Neural cell (in vitro differentiated cells): ENCODE data around the gene WDHD1.

Experiments
- POLR2AphosphoS5 ChIP-seq: IDR thresholded peaks from 2 replicates; pipeline ENCODE4 v1.6.1; 2012
- RAD21 ChIP-seq: fragments of 450-650 bp; conservative IDR thresholded peaks from 2 replicates; pipeline ENCODE4 v1.6.1; 2014; ENCODE audit warnings: antibody characterized with exemption, mild to moderate bottlenecking, moderate library complexity
- TAF1 ChIP-seq: IDR thresholded peaks from 2 replicates; pipeline ENCODE4 v1.6.1; 2012; ENCODE audit warnings: low read depth
- TF ChIP-seq, protein P1 (sequence below): fragments of 450-650 bp; IDR thresholded peaks from 2 replicates; pipeline ENCODE4 v1.5.1; 2014; ENCODE audit warnings: antibody characterized with exemption, mild to moderate bottlenecking, moderate library complexity; ENCODE audit not compliant: poor library complexity, severe bottlenecking
- TF ChIP-seq, protein P2 (sequence below): IDR thresholded peaks from 2 replicates; pipeline ENCODE4 v1.6.1; 2012; ENCODE audit warnings: borderline replicate concordance

DNA sequence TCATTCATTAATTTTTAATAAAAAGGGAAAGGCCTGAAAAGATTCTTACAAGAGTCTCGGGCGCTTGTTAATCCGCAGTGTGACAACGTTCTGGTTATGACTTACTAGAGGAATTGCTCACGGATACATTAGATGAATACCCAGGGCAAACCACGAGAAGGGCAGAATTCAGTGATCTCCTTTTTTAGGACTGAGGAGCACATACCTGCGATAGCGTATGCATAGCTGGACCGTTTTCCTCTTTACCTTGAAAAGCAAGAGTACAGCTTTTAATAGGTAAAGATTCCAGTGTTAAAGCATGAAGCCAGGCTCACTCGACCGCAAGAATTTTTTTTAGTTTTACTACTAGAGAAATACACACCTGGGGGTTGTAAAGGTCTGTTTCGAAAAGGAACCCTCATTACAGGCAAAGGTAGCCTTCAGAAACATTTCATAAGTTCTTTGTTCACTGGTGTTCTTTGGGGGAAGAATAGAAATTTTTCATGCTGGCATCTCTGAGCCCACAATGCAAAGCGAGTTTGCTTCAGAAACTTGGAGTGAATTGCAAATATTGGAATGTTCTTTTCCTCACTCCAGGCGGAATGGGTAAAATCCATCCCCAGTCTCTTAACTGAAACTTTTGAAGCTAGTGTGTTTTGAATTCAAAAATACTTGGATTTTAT lies 25.5 kb upstream of the WDHD1 start:
- TF ChIP-seq POLR2AphosphoS5 (no peak), RAD21 (no peak), TAF1 (no peak)
- TF ChIP-seq, protein P1, sequence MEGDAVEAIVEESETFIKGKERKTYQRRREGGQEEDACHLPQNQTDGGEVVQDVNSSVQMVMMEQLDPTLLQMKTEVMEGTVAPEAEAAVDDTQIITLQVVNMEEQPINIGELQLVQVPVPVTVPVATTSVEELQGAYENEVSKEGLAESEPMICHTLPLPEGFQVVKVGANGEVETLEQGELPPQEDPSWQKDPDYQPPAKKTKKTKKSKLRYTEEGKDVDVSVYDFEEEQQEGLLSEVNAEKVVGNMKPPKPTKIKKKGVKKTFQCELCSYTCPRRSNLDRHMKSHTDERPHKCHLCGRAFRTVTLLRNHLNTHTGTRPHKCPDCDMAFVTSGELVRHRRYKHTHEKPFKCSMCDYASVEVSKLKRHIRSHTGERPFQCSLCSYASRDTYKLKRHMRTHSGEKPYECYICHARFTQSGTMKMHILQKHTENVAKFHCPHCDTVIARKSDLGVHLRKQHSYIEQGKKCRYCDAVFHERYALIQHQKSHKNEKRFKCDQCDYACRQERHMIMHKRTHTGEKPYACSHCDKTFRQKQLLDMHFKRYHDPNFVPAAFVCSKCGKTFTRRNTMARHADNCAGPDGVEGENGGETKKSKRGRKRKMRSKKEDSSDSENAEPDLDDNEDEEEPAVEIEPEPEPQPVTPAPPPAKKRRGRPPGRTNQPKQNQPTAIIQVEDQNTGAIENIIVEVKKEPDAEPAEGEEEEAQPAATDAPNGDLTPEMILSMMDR: no peak
- TF ChIP-seq, protein P2, sequence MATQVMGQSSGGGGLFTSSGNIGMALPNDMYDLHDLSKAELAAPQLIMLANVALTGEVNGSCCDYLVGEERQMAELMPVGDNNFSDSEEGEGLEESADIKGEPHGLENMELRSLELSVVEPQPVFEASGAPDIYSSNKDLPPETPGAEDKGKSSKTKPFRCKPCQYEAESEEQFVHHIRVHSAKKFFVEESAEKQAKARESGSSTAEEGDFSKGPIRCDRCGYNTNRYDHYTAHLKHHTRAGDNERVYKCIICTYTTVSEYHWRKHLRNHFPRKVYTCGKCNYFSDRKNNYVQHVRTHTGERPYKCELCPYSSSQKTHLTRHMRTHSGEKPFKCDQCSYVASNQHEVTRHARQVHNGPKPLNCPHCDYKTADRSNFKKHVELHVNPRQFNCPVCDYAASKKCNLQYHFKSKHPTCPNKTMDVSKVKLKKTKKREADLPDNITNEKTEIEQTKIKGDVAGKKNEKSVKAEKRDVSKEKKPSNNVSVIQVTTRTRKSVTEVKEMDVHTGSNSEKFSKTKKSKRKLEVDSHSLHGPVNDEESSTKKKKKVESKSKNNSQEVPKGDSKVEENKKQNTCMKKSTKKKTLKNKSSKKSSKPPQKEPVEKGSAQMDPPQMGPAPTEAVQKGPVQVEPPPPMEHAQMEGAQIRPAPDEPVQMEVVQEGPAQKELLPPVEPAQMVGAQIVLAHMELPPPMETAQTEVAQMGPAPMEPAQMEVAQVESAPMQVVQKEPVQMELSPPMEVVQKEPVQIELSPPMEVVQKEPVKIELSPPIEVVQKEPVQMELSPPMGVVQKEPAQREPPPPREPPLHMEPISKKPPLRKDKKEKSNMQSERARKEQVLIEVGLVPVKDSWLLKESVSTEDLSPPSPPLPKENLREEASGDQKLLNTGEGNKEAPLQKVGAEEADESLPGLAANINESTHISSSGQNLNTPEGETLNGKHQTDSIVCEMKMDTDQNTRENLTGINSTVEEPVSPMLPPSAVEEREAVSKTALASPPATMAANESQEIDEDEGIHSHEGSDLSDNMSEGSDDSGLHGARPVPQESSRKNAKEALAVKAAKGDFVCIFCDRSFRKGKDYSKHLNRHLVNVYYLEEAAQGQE: no peak
